Trophoblast cell (in vitro differentiated cells and primary cell): ENCODE measurements around the gene CDHR1.

Source experiments
- DNase-seq, 2 donors: peaks; one replicate each; pipeline ENCODE4 v3.0.0-alpha.2; 2016
- H2AFZ ChIP-seq: 2 replicates; pipeline ENCODE4 v1.6.1; 2013; ENCODE audit warnings: low read length, moderate library complexity, mild to moderate bottlenecking; ENCODE audit not compliant: insufficient read depth, poor library complexity
- H2AK5ac ChIP-seq: 2 replicates; pipeline ENCODE4 v1.6.1; 2013; ENCODE audit warnings: mild to moderate bottlenecking, low read length
- H2BK120ac ChIP-seq: 2 replicates; pipeline ENCODE4 v1.6.1; 2013; ENCODE audit warnings: low read length, mild to moderate bottlenecking, moderate library complexity; ENCODE audit not compliant: insufficient read depth, poor library complexity
- H2BK12ac ChIP-seq: 2 replicates; pipeline ENCODE4 v1.6.1; 2013; ENCODE audit warnings: mild to moderate bottlenecking, low read length, moderate library complexity
- H2BK5ac ChIP-seq: 2 replicates; pipeline ENCODE4 v1.6.1; 2013; ENCODE audit warnings: low read length, low read depth, moderate library complexity, mild to moderate bottlenecking; ENCODE audit not compliant: poor library complexity
- H3K14ac ChIP-seq: 2 replicates; pipeline ENCODE4 v1.6.1; 2013; ENCODE audit warnings: mild to moderate bottlenecking, low read length
- H3K18ac ChIP-seq: 2 replicates; pipeline ENCODE4 v1.6.1; 2013; ENCODE audit warnings: mild to moderate bottlenecking, low read length
- H3K23ac ChIP-seq: 2 replicates; pipeline ENCODE4 v1.6.1; 2013; ENCODE audit warnings: low read length
- H3K27ac ChIP-seq: 2 replicates; pipeline ENCODE4 v1.5.1; 2013; ENCODE audit warnings: low read depth, mild to moderate bottlenecking, inconsistent platforms, low read length, moderate library complexity
- H3K27me3 ChIP-seq: 2 replicates; pipeline ENCODE4 v1.6.1; 2013; ENCODE audit warnings: inconsistent platforms, mild to moderate bottlenecking, low read length, moderate library complexity; ENCODE audit not compliant: insufficient read depth
- H3K36me3 ChIP-seq, 2 experiments: 1 replicate in 1 of 2; 2 replicates in 1 of 2; pipeline ENCODE4 v1.6.1; 2013; ENCODE audit warnings: low read length in 2 of 2, mild to moderate bottlenecking in 2 of 2, moderate library complexity in 1 of 2; ENCODE audit not compliant: insufficient read depth in 2 of 2, control insufficient read depth in 1 of 2
- H3K4ac ChIP-seq: 2 replicates; pipeline ENCODE4 v1.6.1; 2013; ENCODE audit warnings: low read depth, mild to moderate bottlenecking, low read length, moderate library complexity
- H3K4me1 ChIP-seq, 2 experiments: 1 replicate in 1 of 2; 2 replicates in 1 of 2; pipeline ENCODE4 v1.6.1; 2013; ENCODE audit warnings: low read length in 2 of 2, mild to moderate bottlenecking in 2 of 2, moderate library complexity in 1 of 2; ENCODE audit not compliant: insufficient read depth in 2 of 2, control insufficient read depth in 1 of 2
- H3K4me2 ChIP-seq: 2 replicates; pipeline ENCODE4 v1.6.1; 2013; ENCODE audit warnings: inconsistent platforms, mild to moderate bottlenecking, low read length, moderate library complexity
- H3K4me3 ChIP-seq: 2 replicates; pipeline ENCODE4 v1.5.1; 2013; ENCODE audit warnings: mild to moderate bottlenecking, low read depth, low read length, inconsistent platforms
- H3K79me1 ChIP-seq: one replicate; pipeline ENCODE4 v1.6.1; 2013; ENCODE audit warnings: low read length
- H3K79me2 ChIP-seq: 2 replicates; pipeline ENCODE4 v1.6.1; 2013; ENCODE audit warnings: low read length, mild to moderate bottlenecking; ENCODE audit not compliant: control insufficient read depth, insufficient read depth, poor library complexity
- H3K9ac ChIP-seq: 2 replicates; pipeline ENCODE4 v1.6.1; 2013; ENCODE audit warnings: mild to moderate bottlenecking, low read length
- H3K9me3 ChIP-seq: 2 replicates; pipeline ENCODE4 v1.6.1; 2013; ENCODE audit warnings: low read depth, mild to moderate bottlenecking, control low read depth, inconsistent platforms, low read length; ENCODE audit not compliant: insufficient read depth
- H4K12ac ChIP-seq: 2 replicates; pipeline ENCODE4 v1.6.1; 2013; ENCODE audit warnings: low read depth, mild to moderate bottlenecking, low read length, moderate library complexity
- H4K8ac ChIP-seq: 2 replicates; pipeline ENCODE4 v1.6.1; 2013; ENCODE audit warnings: low read depth, mild to moderate bottlenecking, low read length, moderate library complexity
- H4K91ac ChIP-seq: one replicate; pipeline ENCODE4 v1.6.1; 2013; ENCODE audit warnings: low read depth, mild to moderate bottlenecking, low read length, moderate library complexity
- WGBS: extraction: QIAGEN DNeasy Blood & Tissue Kit; methylation state at CpG from one replicate; pipeline ENCODE4 v1.1.7; 2013; ENCODE audit warnings: missing lambda C conversion rate; ENCODE audit not compliant: insufficient read length, insufficient coverage; ENCODE audit errors: extremely low coverage; 5-methylcytosine and 5-hydroxymethylcytosine counted together

Gene CDHR1

GRCh38 chr10:84233940-84234339 lies 39.6 kb downstream of the CDHR1 start:
- no peaks in the 10 kb centered on the region for H3K4me1 ChIP-seq
- no peak overlapping the region for H3K14ac ChIP-seq
- no peak overlapping the region for H2AFZ ChIP-seq
- H2BK5ac ChIP-seq: no peak overlapping the region
- no peak overlapping the region for H4K91ac ChIP-seq
- H3K9me3 ChIP-seq: peaks cover 4% of the 10 kb centered on the region
- H3K18ac ChIP-seq: no peak overlapping the region
- H4K12ac ChIP-seq: no peak overlapping the region
- no peak overlapping the region for H4K8ac ChIP-seq
- no peaks in the 10 kb centered on the region for H3K27me3 ChIP-seq
- H3K9ac ChIP-seq: peak overlapping the region; percentile 33
- H2BK120ac ChIP-seq: no peak overlapping the region
- H3K23ac ChIP-seq: no peak overlapping the region
- no peak overlapping the region for H2BK12ac ChIP-seq
- no peak overlapping the region for H3K4me3 ChIP-seq
- no peaks in the 10 kb centered on the region for H3K79me1 ChIP-seq
- H3K36me3 ChIP-seq: no peaks in the 10 kb centered on the region
- no CpG with 5 or more reads among the region's 4 CpGs for WGBS
- H3K4me2 ChIP-seq: no peak overlapping the region
- no peak overlapping the region for H2AK5ac ChIP-seq
- H3K27ac ChIP-seq: no peak overlapping the region
- no peak for DNase-seq
- no peak overlapping the region for H3K4ac ChIP-seq
- no peaks in the 10 kb centered on the region for H3K79me2 ChIP-seq

- no peak overlapping the region for H3K23ac ChIP-seq
- no peak overlapping the region for H2BK5ac ChIP-seq
- H3K4me3 ChIP-seq: no peak overlapping the region
- H4K12ac ChIP-seq: no peak overlapping the region
- H2BK12ac ChIP-seq: no peak overlapping the region
- H4K91ac ChIP-seq: no peak overlapping the region
- H3K79me1 ChIP-seq: no peaks in the 10 kb centered on the region
- H4K8ac ChIP-seq: no peak overlapping the region
- no peak overlapping the region for H3K18ac ChIP-seq
- no peak overlapping the region for H3K4me2 ChIP-seq
- H3K9me3 ChIP-seq: peaks cover 4% of the 10 kb centered on the region
- H3K79me2 ChIP-seq: no peaks in the 10 kb centered on the region
- H3K9ac ChIP-seq: no peak overlapping the region
- DNase-seq: no peak
- H3K4ac ChIP-seq: no peak overlapping the region
- no peak overlapping the region for H2BK120ac ChIP-seq
- no CpG with 5 or more reads among the region's 4 CpGs for WGBS
- no peak overlapping the region for H3K14ac ChIP-seq
- no peaks in the 10 kb centered on the region for H3K36me3 ChIP-seq
- no peak overlapping the region for H3K27ac ChIP-seq
- H3K27me3 ChIP-seq: no peaks in the 10 kb centered on the region
- H3K4me1 ChIP-seq: no peaks in the 10 kb centered on the region
- H2AFZ ChIP-seq: no peak overlapping the region
- no peak overlapping the region for H2AK5ac ChIP-seq
Measured at GRCh38 chr10:84234479-84234878, 40.1 kb downstream of the CDHR1 start.

DNA sequence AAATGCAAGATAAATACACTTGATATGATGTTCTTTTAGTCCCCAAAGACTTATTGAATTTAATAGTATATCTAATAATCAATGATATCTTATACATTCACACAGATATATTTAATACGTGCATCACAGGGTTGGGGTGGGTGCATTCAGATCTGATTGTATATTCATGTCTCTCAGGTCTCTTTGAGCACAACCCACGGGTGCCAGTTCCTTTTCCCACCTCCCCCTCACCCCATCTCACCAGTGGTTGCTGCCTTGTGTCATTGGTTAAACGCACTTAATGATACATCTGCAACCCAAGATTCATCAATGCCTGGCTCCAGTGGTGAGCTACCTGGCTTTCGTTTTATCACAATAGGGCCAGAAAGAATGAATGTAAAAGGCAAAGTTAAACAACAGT lies 40.8 kb downstream of the CDHR1 start:
- no CpG with 5 or more reads among the region's 4 CpGs for WGBS
- no peaks in the 10 kb centered on the region for H3K36me3 ChIP-seq
- H4K12ac ChIP-seq: no peak overlapping the region
- no peaks in the 10 kb centered on the region for H3K79me1 ChIP-seq
- H2AK5ac ChIP-seq: no peak overlapping the region
- H4K91ac ChIP-seq: no peak overlapping the region
- H3K4ac ChIP-seq: no peak overlapping the region
- H3K9ac ChIP-seq: no peak overlapping the region
- H2BK120ac ChIP-seq: no peak overlapping the region
- H2BK12ac ChIP-seq: no peak overlapping the region
- no peak overlapping the region for H3K23ac ChIP-seq
- H2BK5ac ChIP-seq: no peak overlapping the region
- no peak overlapping the region for H3K4me3 ChIP-seq
- no peaks in the 10 kb centered on the region for H3K79me2 ChIP-seq
- H3K4me1 ChIP-seq: no peaks in the 10 kb centered on the region
- H2AFZ ChIP-seq: no peak overlapping the region
- H3K9me3 ChIP-seq: peaks cover 4% of the 10 kb centered on the region
- no peaks in the 10 kb centered on the region for H3K27me3 ChIP-seq
- H4K8ac ChIP-seq: no peak overlapping the region
- H3K14ac ChIP-seq: no peak overlapping the region
- no peak overlapping the region for H3K18ac ChIP-seq
- no peak overlapping the region for H3K4me2 ChIP-seq
- no peak overlapping the region for H3K27ac ChIP-seq
- DNase-seq: no peak

- Histone ChIP-seq H3K23ac (no peak overlapping the region), H3K4me2 (no peak overlapping the region), H2BK120ac (no peak overlapping the region), H4K12ac (no peak overlapping the region), H3K18ac (no peak overlapping the region), H3K14ac (no peak overlapping the region), H4K91ac (no peak overlapping the region), H2AFZ (no peak overlapping the region), H3K9ac (no peak overlapping the region), H3K36me3 (no peaks in the 10 kb centered on the region), H3K4me3 (no peak overlapping the region), H2BK12ac (no peak overlapping the region), H3K79me1 (no peaks in the 10 kb centered on the region), H3K4me1 (no peaks in the 10 kb centered on the region), H3K4ac (no peak overlapping the region), H2AK5ac (no peak overlapping the region), H2BK5ac (no peak overlapping the region), H3K9me3 (peaks cover 4% of the 10 kb centered on the region), H3K27ac (no peak overlapping the region), H3K27me3 (no peaks in the 10 kb centered on the region), H3K79me2 (no peaks in the 10 kb centered on the region), H4K8ac (no peak overlapping the region)
- DNase-seq: no peak
- WGBS: no CpG with 5 or more reads among the region's 6 CpGs
Measured at GRCh38 chr10:84236807-84237198, 42.5 kb downstream of the CDHR1 start.
